Ecto neural progenitor cell (in vitro differentiated cells): ENCODE measurements around the gene NAPSA.

Experiments used
- DNase-seq: peaks from one replicate; pipeline ENCODE4 v3.0.0-alpha.2; 2018; ENCODE audit warnings: low spot score

NAPSA gene

DNA sequence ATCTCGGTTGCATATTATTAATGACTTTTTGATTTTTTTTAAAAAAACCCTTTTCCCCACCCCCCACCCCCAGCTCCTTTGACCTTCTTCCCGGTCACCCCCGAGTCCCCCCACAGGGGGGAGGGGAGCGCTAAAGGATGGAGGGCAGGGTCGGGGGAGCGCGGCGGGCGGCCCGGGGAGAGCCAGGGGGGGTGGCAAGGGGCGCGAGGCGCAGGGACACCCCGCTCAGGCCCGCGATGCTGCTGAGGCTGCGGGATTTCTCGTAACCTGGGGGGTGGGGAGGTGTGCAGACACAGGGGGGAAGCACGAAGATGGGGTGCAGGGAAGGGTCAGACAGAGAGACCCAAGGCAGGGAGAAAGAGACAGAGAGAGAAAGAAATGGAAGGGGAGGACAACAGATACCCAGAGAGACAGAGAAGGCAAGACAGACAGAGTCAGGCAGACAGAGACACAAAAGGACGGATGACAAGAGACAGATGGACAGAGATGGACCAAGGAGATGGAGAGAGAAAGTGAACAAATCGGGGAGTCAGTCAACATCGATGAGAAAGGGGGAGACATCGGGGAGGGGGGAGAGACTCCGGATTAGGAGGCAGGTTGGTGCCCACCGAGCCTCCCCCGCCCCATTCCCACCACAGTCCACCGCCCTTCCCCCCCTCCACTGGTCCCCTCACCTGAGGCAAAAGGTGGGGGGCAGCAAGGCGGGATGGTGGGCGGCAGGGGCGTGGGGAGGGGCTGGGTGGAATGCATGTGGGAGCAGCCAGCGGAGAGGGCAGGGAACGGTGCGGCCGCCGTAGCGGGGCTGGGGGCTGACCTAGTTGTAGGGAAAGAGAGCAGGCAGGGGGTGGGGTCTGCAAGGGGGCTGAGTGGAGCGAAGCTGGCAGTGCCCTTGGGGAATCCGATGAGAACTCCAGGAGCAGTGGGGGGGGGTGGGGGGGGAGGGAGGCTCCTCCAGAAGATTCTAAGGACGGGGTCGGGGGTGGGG, 50.4 kb downstream of the NAPSA start:
- DNase-seq: no peak

DNA sequence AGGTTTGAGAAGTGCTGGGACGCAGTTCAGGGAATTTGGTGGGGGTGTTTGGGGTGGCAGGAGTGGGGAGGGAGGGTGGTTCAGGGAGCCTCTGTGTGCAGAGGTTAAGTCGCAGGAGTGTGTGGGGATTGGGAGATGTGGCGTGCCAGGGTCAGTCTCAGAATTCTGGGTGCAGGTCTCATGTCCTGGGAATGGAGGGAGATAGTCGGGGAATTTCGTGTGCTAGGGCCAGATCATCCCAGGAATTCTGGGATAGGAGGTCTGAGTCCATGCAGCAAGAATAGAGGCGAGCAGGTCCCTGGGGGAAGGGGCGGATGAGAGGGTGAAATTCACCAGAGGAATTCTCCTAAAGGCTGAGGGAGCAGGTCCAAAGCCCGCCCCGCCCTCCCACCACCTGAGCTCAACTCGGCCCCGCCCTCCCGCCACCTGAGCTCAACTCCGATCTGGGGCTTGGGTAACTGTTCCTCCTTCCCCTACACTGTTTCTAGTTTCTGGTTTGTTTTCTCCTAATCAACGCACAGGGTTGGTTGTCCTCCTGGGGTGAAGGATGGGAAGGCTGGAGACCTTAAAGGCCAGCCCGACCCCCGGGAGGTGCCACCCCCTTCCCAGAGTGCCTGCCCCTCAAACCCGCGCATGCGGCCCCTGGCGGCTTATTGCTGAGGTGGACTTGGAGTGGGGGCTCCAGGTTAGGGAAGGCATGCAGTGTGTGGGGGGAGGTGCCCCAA, 51.5 kb downstream of the NAPSA start:
- no peak for DNase-seq

DNA sequence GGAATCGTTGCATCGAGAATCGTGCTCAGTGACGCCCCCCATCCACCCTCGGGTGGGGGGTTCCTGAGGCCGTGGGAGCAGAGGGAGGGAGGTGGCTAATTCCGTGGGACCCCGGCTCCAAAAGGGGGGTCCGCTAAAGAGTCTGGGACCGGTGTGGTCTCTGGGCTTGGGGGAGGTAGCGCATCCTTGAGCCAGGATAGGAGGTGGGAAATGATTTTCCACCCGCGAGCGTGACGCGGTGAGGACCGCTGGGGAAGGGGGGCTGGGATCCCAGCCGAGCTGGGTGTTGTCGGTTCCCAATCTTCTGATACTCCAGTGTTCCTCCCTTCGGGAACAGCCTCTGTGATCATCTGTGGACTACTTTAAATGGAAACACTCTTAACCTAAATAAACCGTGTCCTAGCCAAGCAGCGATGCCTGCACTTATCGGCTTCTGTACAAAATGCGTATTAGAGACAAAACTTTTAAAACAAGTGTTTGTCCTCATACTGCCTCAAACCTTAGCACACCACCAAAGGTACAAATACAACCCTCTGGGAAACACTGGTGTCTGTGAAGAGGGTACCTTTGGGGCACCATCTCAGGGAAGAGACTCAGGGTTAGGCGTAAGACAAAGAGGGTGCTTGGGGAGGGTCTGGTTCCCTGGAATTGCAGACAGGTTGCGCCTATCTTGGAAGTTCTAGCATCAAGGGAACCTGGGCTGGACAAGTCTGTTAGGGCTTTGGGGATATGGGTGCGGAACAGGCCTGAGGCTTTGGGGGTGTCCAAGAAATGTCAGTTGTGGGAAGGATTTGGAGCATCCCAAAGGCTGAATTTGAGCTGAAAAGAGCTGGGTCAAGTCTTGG, 52.2 kb downstream of the NAPSA start:
- no peak for DNase-seq

DNA sequence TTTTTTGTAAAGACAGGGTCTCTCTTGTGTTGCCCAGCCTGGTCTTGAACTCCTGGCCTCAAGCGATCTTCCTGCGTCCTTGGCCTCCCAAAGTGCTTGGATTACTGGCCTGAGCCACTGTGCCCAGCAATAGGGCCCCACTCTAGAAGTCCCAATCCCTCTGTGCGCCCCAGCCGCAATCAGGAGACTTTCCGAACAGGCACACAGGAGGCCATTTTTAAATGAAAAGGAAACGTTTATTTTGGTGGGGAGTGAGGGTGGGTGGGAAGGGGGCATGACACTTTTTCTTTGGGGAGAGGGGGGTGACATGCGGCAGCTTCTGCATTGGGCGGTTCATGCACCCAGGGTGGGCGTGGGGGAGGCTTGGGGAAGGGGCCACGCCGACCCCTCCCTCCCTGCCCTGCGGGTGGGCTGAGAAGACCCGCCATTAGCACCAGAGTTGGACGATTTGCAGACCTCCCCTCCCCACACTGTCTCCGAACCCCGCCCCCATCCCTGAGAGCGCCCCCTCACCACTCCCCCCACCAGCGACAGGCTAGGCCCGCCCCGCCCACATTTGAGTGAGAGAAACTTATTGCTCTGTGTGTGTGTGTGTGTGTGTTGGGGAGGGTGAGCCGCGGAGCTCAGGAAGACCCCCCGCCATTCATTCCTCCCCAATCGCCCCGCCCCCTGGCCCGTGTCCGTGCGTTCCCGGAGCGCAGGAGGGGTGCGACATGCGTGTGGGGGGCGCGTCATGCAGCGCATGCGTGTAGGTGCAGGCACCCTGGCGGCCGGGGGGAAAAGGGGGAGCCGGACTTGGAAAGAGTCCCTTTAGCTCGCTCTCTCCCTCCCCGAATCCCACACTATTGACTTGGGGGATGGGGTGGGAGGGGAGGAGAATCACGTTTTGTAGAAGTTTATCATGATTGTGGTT, 53.5 kb downstream of the NAPSA start:
- peak; percentile 82 for DNase-seq

DNA sequence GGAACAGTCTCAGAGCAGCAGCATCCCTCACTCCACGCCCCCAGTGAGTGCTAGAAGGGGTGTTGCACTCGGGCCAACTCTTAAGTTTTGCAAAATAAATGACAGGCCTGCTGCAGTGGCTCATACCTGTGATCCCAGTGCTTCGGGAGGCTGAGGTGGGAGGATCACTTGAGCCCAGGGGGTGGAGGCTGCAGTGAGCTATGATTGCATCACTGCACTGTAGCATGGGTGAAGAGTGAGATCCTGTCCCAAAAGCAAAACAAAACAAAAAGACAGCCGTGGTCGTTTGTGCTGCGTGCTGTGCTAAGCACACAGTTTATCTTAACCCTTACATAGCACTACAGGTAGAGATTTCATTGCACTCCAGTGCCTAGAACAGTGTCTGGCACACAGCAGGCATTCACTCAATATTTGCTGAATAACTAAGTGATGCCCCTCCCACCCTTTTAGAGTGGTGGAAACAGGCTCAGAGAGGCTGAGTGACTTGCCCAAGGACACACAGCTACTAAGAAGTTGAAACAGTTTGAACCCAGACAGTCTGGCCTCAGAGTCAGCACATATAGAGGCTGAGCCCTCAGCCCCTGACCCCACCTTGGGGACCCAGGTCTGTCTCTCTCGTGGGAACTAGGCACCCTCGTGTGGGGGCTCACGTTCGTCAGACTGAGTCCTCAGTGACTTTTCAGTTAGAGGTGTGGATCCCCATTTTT, 54.5 kb downstream of the NAPSA start:
- no peak for DNase-seq

DNA sequence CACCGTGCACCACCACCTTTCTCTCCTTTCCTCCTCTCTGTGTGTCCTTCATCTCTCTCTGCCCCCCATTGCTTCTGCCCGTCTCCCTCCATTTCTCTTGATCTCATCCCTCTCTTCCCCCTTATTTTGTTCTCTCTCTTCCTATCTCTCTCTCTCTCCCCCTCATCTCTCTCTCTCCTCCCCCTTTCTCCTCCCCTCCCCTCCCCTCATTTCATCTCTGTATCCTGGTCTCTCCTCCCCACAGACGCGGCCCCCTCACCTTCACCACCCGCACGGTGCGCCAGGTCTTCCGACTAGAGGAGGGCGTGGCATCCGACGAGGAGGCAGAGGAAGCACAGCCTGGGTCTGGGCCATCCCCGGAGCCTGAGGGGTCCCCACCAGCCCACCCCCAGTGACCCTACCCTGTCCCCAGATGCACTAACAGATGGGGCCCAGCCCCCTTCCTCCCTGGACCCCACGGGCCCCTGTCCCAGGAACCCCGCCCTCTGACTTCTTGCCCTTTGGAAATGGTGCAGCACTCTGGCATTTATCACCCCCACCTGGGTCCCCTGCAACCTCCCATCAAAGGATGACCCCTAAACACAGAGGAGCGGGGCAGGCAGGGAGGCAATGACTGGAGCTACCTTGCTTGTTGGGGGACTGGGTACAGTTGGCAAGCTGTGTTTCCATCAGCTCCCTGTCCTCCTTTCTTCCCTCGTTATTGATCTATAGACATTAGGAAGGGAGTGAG, 55.9 kb downstream of the NAPSA start:
- no peak for DNase-seq

DNA sequence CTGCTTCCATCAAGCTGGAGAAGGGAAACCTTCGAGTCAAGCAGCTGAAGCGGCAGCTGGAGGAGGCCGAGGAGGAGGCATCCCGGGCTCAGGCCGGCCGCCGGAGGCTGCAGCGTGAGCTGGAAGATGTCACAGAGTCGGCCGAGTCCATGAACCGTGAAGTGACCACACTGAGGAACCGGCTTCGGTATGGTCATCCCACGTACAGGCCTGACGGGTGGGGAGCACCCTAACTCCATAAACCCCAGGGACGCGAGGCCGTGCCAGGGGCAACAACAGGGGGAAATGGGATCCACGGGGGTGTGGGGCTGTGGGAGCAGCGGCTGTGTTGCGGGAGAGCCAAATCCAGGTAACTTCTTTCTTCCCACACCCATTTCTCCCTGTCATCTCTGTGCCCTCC, 56.4 kb downstream of the NAPSA start:
- DNase-seq: no peak
